ENCODE measurements around the gene CRYZL1.

The CRYZL1 gene

GRCh38 chr21:33634254-33634653, 7.3 kb downstream of the CRYZL1 start:
- TF ChIP-seq EP300 (IDR thresholded peaks at IDR 0.05; ENCODE audit: borderline replicate concordance) = no peak
- no peak for TF ChIP-seq EGR1 (IDR thresholded peaks at IDR 0.05)
- TF ChIP-seq ZBTB7A (IDR thresholded peaks at IDR 0.05; ENCODE audit: low read depth) = no peak
- no peak for TF ChIP-seq FOXM1 (IDR thresholded peaks at IDR 0.05; ENCODE audit: borderline replicate concordance, low read depth)
- TF ChIP-seq MAX (IDR thresholded peaks at IDR 0.05) = no peak
- TF ChIP-seq TCF12 (IDR thresholded peaks at IDR 0.05; ENCODE audit: low read depth) = no peak
- no peak for TF ChIP-seq USF1 (IDR thresholded peaks at IDR 0.05)
- TF ChIP-seq YY1 (IDR thresholded peaks at IDR 0.05; ENCODE audit: low read depth) = no peak
- no peak for TF ChIP-seq RAD21 (IDR thresholded peaks at IDR 0.05; ENCODE audit: low read depth)
- no peak for TF ChIP-seq CEBPB (IDR thresholded peaks at IDR 0.05)
- no peak for TF ChIP-seq REST (IDR thresholded peaks at IDR 0.05; ENCODE audit: low read depth)
- no peak for TF ChIP-seq TAF1 (IDR thresholded peaks at IDR 0.05; ENCODE audit: low read depth)
- TF ChIP-seq CREB1 (IDR thresholded peaks at IDR 0.05; ENCODE audit: low read depth) = no peak
- TF ChIP-seq NFIC (IDR thresholded peaks at IDR 0.05) = no peak
- no peak for TF ChIP-seq TEAD4 (IDR thresholded peaks at IDR 0.05)

GRCh38 chr21:33622253-33622652, 19.3 kb downstream of the CRYZL1 start:
- TF ChIP-seq TEAD4 (IDR thresholded peaks at IDR 0.05) = no peak
- TF ChIP-seq NFIC (IDR thresholded peaks at IDR 0.05) = no peak
- no peak for TF ChIP-seq YY1 (IDR thresholded peaks at IDR 0.05; ENCODE audit: low read depth)
- TF ChIP-seq CEBPB (IDR thresholded peaks at IDR 0.05) = no peak
- TF ChIP-seq USF1 (IDR thresholded peaks at IDR 0.05) = no peak
- TF ChIP-seq TCF12 (IDR thresholded peaks at IDR 0.05; ENCODE audit: low read depth) = no peak
- no peak for TF ChIP-seq TAF1 (IDR thresholded peaks at IDR 0.05; ENCODE audit: low read depth)
- no peak for TF ChIP-seq EGR1 (IDR thresholded peaks at IDR 0.05)
- no peak for TF ChIP-seq EP300 (IDR thresholded peaks at IDR 0.05; ENCODE audit: borderline replicate concordance)
- TF ChIP-seq CREB1 (IDR thresholded peaks at IDR 0.05; ENCODE audit: low read depth) = no peak
- TF ChIP-seq REST (IDR thresholded peaks at IDR 0.05; ENCODE audit: low read depth) = no peak
- no peak for TF ChIP-seq RAD21 (IDR thresholded peaks at IDR 0.05; ENCODE audit: low read depth)
- no peak for TF ChIP-seq MAX (IDR thresholded peaks at IDR 0.05)

- TF ChIP-seq CREB1 (IDR thresholded peaks at IDR 0.05; ENCODE audit: low read depth) (no peak), EP300 (IDR thresholded peaks at IDR 0.05; ENCODE audit: borderline replicate concordance) (no peak), NFIC (IDR thresholded peaks at IDR 0.05) (no peak), EGR1 (IDR thresholded peaks at IDR 0.05) (no peak), MAX (IDR thresholded peaks at IDR 0.05) (no peak), TAF1 (IDR thresholded peaks at IDR 0.05; ENCODE audit: low read depth) (no peak), USF1 (IDR thresholded peaks at IDR 0.05) (no peak), TEAD4 (IDR thresholded peaks at IDR 0.05) (no peak), TCF12 (IDR thresholded peaks at IDR 0.05; ENCODE audit: low read depth) (no peak), CEBPB (IDR thresholded peaks at IDR 0.05) (no peak), YY1 (IDR thresholded peaks at IDR 0.05; ENCODE audit: low read depth) (no peak)
Observed at GRCh38 chr21:33619726-33620125, 21.8 kb downstream of the CRYZL1 start.

- TF ChIP-seq EGR1 (IDR thresholded peaks at IDR 0.05) (no peak), TAF1 (IDR thresholded peaks at IDR 0.05; ENCODE audit: low read depth) (no peak)
Observed at GRCh38 chr21:33618407-33618806, 23.1 kb downstream of the CRYZL1 start.

- TF ChIP-seq TEAD4 (IDR thresholded peaks at IDR 0.05) (no peak), EP300 (IDR thresholded peaks at IDR 0.05; ENCODE audit: borderline replicate concordance) (no peak), MAX (IDR thresholded peaks at IDR 0.05) (no peak), RAD21 (IDR thresholded peaks at IDR 0.05; ENCODE audit: low read depth) (no peak), TAF1 (IDR thresholded peaks at IDR 0.05; ENCODE audit: low read depth) (no peak), EGR1 (IDR thresholded peaks at IDR 0.05) (no peak), ZBTB7A (IDR thresholded peaks at IDR 0.05; ENCODE audit: low read depth) (no peak), REST (IDR thresholded peaks at IDR 0.05; ENCODE audit: low read depth) (no peak), FOXM1 (IDR thresholded peaks at IDR 0.05; ENCODE audit: borderline replicate concordance, low read depth) (no peak), CEBPB (IDR thresholded peaks at IDR 0.05) (no peak)
Observed at GRCh38 chr21:33611006-33611744, 30.4 kb downstream of the CRYZL1 start.

All from Ishikawa (cell line).